H1 (cell line): ENCODE measurements around the gene PLD6. TPM values are rescaled to one million over a fixed set of nuclear protein-coding genes. Genes with fewer than 3 reads are reported as not detected.

ENCODE experiments used
- CTCF ChIA-PET: fragments of 300-600 bp; sonication (Branson Sonifier 250); formaldehyde crosslinking; loops from one replicate; lab custom pipeline; 2021; ENCODE audit not compliant: partially characterized antibody; lab: Charles Lee
- POLR2A ChIA-PET: fragments of 300-600 bp; sonication (Branson Sonifier 250); formaldehyde crosslinking; loops from one replicate; lab custom pipeline; 2021; ENCODE audit warnings: inconsistent platforms; ENCODE audit not compliant: partially characterized antibody; lab: Charles Lee
- DNase-seq, 2 experiments: peaks; one replicate each; pipeline versions ENCODE4 v3.0.0 to v3.0.0-alpha.2; 2010 to 2022; ENCODE audit warnings: low spot score in 2 of 2, low read depth in 1 of 2, mixed read lengths in 1 of 2
- FAIRE-seq: peaks from 2 replicates; lab custom pipeline; 2011; peaks lifted over from hg19 to GRCh38; lab: Jason Lieb, UNC
- H2AFZ ChIP-seq: 2 replicates; pipeline ENCODE4 v1.8.1; 2012; ENCODE audit warnings: low read length, inconsistent platforms
- H2AK5ac ChIP-seq: 2 replicates; pipeline ENCODE4 v1.6.1; 2013; ENCODE audit warnings: low read depth, low read length
- H2BK120ac ChIP-seq: replicated peaks from 2 replicates; pipeline ENCODE3; 2013; ENCODE audit warnings: low read depth, low read length, inconsistent platforms
- H2BK12ac ChIP-seq: 2 replicates; pipeline ENCODE4 v1.6.1; 2013; ENCODE audit warnings: low read depth, low read length
- H2BK15ac ChIP-seq: 2 replicates; pipeline ENCODE4 v1.6.1; 2013; ENCODE audit warnings: low read length
- H2BK20ac ChIP-seq: 2 replicates; pipeline ENCODE4 v1.6.1; 2013; ENCODE audit warnings: low read length
- H2BK5ac ChIP-seq: 2 replicates; pipeline ENCODE4 v1.6.1; 2013; ENCODE audit warnings: low read depth, low read length
- H3K14ac ChIP-seq: 2 replicates; pipeline ENCODE4 v1.6.1; 2013; ENCODE audit warnings: inconsistent platforms; ENCODE audit not compliant: insufficient read length
- H3K18ac ChIP-seq: 2 replicates; pipeline ENCODE4 v1.6.1; 2013; ENCODE audit warnings: low read length; ENCODE audit errors: extremely low read depth
- H3K23ac ChIP-seq: 2 replicates; pipeline ENCODE4 v1.6.1; 2013; ENCODE audit warnings: inconsistent platforms; ENCODE audit not compliant: insufficient read length
- H3K23me2 ChIP-seq: 2 replicates; pipeline ENCODE4 v1.6.1; 2013; ENCODE audit warnings: low read depth, low read length
- H3K27ac ChIP-seq: 2 replicates; pipeline ENCODE4 v1.6.1; 2011; ENCODE audit warnings: low read depth, low read length, inconsistent platforms
- H3K27me3 ChIP-seq, 4 experiments: replicated peaks in 1 of 4; 1 replicate in 1 of 4; 2 replicates in 3 of 4; pipeline versions ENCODE4 v1.6.1 to v1.8.1; 2011 to 2013; ENCODE audit warnings: low read length in 3 of 4, mild to moderate bottlenecking in 3 of 4, inconsistent platforms in 2 of 4, mixed read lengths in 2 of 4, moderate library complexity in 1 of 4; ENCODE audit not compliant: control insufficient read depth in 3 of 4, insufficient read depth in 3 of 4; ENCODE audit errors: extremely low read depth in 1 of 4
- H3K36me3 ChIP-seq, 4 experiments: 2 replicates each; pipeline versions ENCODE4 v1.6.1 to v1.8.1; 2011 to 2013; ENCODE audit warnings: mild to moderate bottlenecking in 4 of 4, low read length in 3 of 4, moderate library complexity in 2 of 4, control low read depth in 1 of 4, inconsistent platforms in 1 of 4; ENCODE audit not compliant: insufficient read depth in 4 of 4, control insufficient read depth in 2 of 4
- H3K4ac ChIP-seq: replicated peaks from 2 replicates; pipeline ENCODE3; 2013; ENCODE audit warnings: low read length, low read depth, mixed read lengths, inconsistent platforms; ENCODE audit not compliant: insufficient read length
- H3K4me1 ChIP-seq, 4 experiments: replicated peaks in 1 of 4; 1 replicate in 1 of 4; 2 replicates in 3 of 4; pipeline versions ENCODE4 v1.6.1 to v1.8.1; 2011 to 2013; ENCODE audit warnings: low read length in 3 of 4, inconsistent platforms in 2 of 4, mixed read lengths in 1 of 4; ENCODE audit not compliant: insufficient read depth in 4 of 4, control insufficient read depth in 3 of 4
- H3K4me2 ChIP-seq, 2 experiments: 2 replicates each; pipeline versions ENCODE4 v1.6.1 to v1.8.1; 2011 to 2013; ENCODE audit warnings: low read depth in 2 of 2, low read length in 2 of 2, control low read depth in 1 of 2, inconsistent platforms in 1 of 2, mild to moderate bottlenecking in 1 of 2; ENCODE audit not compliant: insufficient read depth in 1 of 2
- H3K4me3 ChIP-seq, 4 experiments: fragments of 200-600, 300-600 bp in 1 of 4; sonication (generic), shearing (Covaris generic), sonication (Bioruptor Twin) in 1 of 4; 2 replicates each; pipeline versions ENCODE4 v1.5.1 to v1.8.1; 2011 to 2016; ENCODE audit warnings: low read length in 4 of 4, low read depth in 3 of 4, control low read depth in 2 of 4, inconsistent platforms in 2 of 4, mild to moderate bottlenecking in 2 of 4, mixed read lengths in 1 of 4, moderate library complexity in 1 of 4; ENCODE audit not compliant: insufficient read depth in 2 of 4; ENCODE audit errors: extremely low read depth in 1 of 4
- H3K56ac ChIP-seq: replicated peaks from 2 replicates; pipeline ENCODE3; 2013; ENCODE audit warnings: low read depth, mild to moderate bottlenecking, mixed read lengths, low read length, inconsistent platforms; ENCODE audit not compliant: insufficient read length
- H3K79me1 ChIP-seq: 2 replicates; pipeline ENCODE4 v1.6.1; 2013; ENCODE audit warnings: low read depth, low read length, control low read depth
- H3K79me2 ChIP-seq, 2 experiments: 2 replicates each; pipeline versions ENCODE4 v1.6.1 to v1.8.1; 2012 to 2013; ENCODE audit warnings: low read length in 2 of 2, mild to moderate bottlenecking in 2 of 2, inconsistent platforms in 1 of 2; ENCODE audit not compliant: insufficient read depth in 2 of 2, control insufficient read depth in 1 of 2
- H3K9ac ChIP-seq, 4 experiments: replicated peaks in 1 of 4; 1 replicate in 1 of 4; 2 replicates in 3 of 4; pipeline versions ENCODE4 v1.6.1 to v1.8.1; 2011 to 2013; ENCODE audit warnings: low read depth in 3 of 4, low read length in 3 of 4, control low read depth in 2 of 4, mild to moderate bottlenecking in 2 of 4, moderate library complexity in 2 of 4, inconsistent platforms in 1 of 4; ENCODE audit errors: extremely low read depth in 1 of 4
- H3K9me3 ChIP-seq, 2 experiments: 2 replicates each; pipeline versions ENCODE4 v1.6.1 to v1.8.1; 2012 to 2013; ENCODE audit warnings: mild to moderate bottlenecking in 2 of 2, moderate library complexity in 2 of 2, control low read depth in 1 of 2, inconsistent platforms in 1 of 2, low read depth in 1 of 2, low read length in 1 of 2, mixed read lengths in 1 of 2; ENCODE audit not compliant: insufficient read depth in 2 of 2
- H4K20me1 ChIP-seq, 2 experiments: replicated peaks in 1 of 2; 2 replicates each; pipeline versions ENCODE3 to v1.8.1; 2011 to 2013; ENCODE audit warnings: inconsistent platforms in 2 of 2, low read length in 2 of 2, mild to moderate bottlenecking in 1 of 2; ENCODE audit not compliant: insufficient read depth in 2 of 2, control insufficient read depth in 1 of 2
- H4K5ac ChIP-seq: 2 replicates; pipeline ENCODE4 v1.6.1; 2013; ENCODE audit warnings: low read length, low read depth, mixed read lengths, inconsistent platforms; ENCODE audit not compliant: insufficient read length
- H4K8ac ChIP-seq: 2 replicates; pipeline ENCODE4 v1.8.0; 2013; ENCODE audit warnings: mild to moderate bottlenecking, moderate library complexity, low read length, inconsistent platforms; ENCODE audit not compliant: insufficient read depth; ENCODE audit errors: extremely low read depth
- H4K91ac ChIP-seq: replicated peaks from 2 replicates; pipeline ENCODE3; 2013; ENCODE audit warnings: low read length, mixed read lengths, inconsistent platforms; ENCODE audit not compliant: insufficient read length
- CBX5 ChIP-seq: fragments of 300-800, 300-1000 bp; sonication (generic); IDR thresholded peaks from 2 replicates; pipeline ENCODE4 v1.7.1; 2016; ENCODE audit warnings: antibody characterized with exemption, low read length, low read depth
- CBX8 ChIP-seq: fragments of 300-800, 300-1000 bp; sonication (generic); IDR thresholded peaks from 2 replicates; pipeline ENCODE4 v1.7.1; 2016; ENCODE audit warnings: low read depth, low read length, borderline replicate concordance
- FOSL1 ChIP-seq: IDR thresholded peaks from 2 replicates; pipeline ENCODE4 v1.6.1; 2011; ENCODE audit warnings: mild to moderate bottlenecking, low read depth, low read length, moderate library complexity; ENCODE audit not compliant: insufficient read depth
- HDAC2 ChIP-seq, 2 experiments: fragments of 300-600 bp in 1 of 2; sonication (generic) in 1 of 2; IDR thresholded peaks; 2 replicates each; pipeline ENCODE4 v1.6.1; 2011 to 2012; ENCODE audit warnings: low read depth in 2 of 2, low read length in 2 of 2, mild to moderate bottlenecking in 2 of 2, moderate library complexity in 2 of 2, borderline replicate concordance in 1 of 2, inconsistent platforms in 1 of 2
- KDM1A ChIP-seq: fragments of 200-600, 300-600 bp; sonication (generic); IDR thresholded peaks from 2 replicates; pipeline ENCODE4 v1.7.1; 2016; ENCODE audit warnings: mild to moderate bottlenecking, low read length, borderline replicate concordance
- NANOG ChIP-seq: IDR thresholded peaks from 2 replicates; pipeline ENCODE4 v1.6.1; 2011; ENCODE audit warnings: low read length, low read depth, mild to moderate bottlenecking, inconsistent platforms; ENCODE audit not compliant: insufficient read depth, poor library complexity, severe bottlenecking
- POLR2AphosphoS5 ChIP-seq: IDR thresholded peaks from 2 replicates; pipeline ENCODE4 v1.6.1; 2011; ENCODE audit warnings: low read depth, low read length
- RXRA ChIP-seq: IDR thresholded peaks from 2 replicates; pipeline ENCODE4 v1.6.1; 2011; ENCODE audit warnings: low read depth, mild to moderate bottlenecking, low read length, moderate library complexity; ENCODE audit not compliant: insufficient read depth
- SUZ12 ChIP-seq: fragments of 200-600 bp; sonication (generic); IDR thresholded peaks from 2 replicates; pipeline ENCODE4 v1.6.1; 2012; ENCODE audit warnings: mild to moderate bottlenecking, inconsistent platforms, low read length, moderate library complexity, mixed read lengths
- TEAD4 ChIP-seq: IDR thresholded peaks from 2 replicates; pipeline ENCODE4 v1.6.1; 2012; ENCODE audit warnings: low read depth, low read length, inconsistent platforms, mixed read lengths
- WGBS, 2 experiments: shearing (Covaris generic) in 1 of 2; methylation state at CpG; one replicate each; pipeline versions ENCODE4 v1.1.6 to v1.1.7; 2013 to 2015; ENCODE audit warnings: low lambda C conversion rate in 2 of 2, mixed read lengths in 2 of 2, inconsistent platforms in 1 of 2, low coverage in 1 of 2, missing lambda C conversion rate in 1 of 2; ENCODE audit not compliant: insufficient replicate concordance in 2 of 2, insufficient coverage in 1 of 2, insufficient read length in 1 of 2; ENCODE audit errors: extremely low coverage in 1 of 2, missing lambda C conversion rate in 1 of 2; 5-methylcytosine and 5-hydroxymethylcytosine counted together
- polyA plus RNA-seq, 7 experiments: library from polyadenylated mRNA; depleted of rRNA in 3 of 7; stranded (reverse) in 5 of 7; unstranded in 2 of 7; fragments of >200 nt in 5 of 7; fragments of 200-250 nt in 2 of 7; gene quantifications; 1 replicate in 5 of 7; 2 replicates in 1 of 7; 4 replicates in 1 of 7; pipeline versions ENCODE4 v1.2.1 to v1.2.3, GENCODE V29; 2011 to 2013; ENCODE audit warnings: missing spikeins in 2 of 7, mixed read lengths in 2 of 7
- total RNA-seq: library from RNA; stranded (reverse); fragmentation: NEBNext Ultra II Directional; extraction: Animal tissue kit (Norgen Biotek cat#: 25700); gene quantifications from 2 replicates; pipeline ENCODE4 v1.2.1, GENCODE V29; 2021
- TF ChIP-seq, protein P1 (sequence below), 3 experiments: IDR thresholded peaks; 1 replicate in 2 of 3; 2 replicates in 1 of 3; pipeline versions ENCODE4 v1.5.1 to v1.6.1; 2011; ENCODE audit warnings: low read length in 3 of 3, mild to moderate bottlenecking in 3 of 3, inconsistent platforms in 2 of 3, low read depth in 1 of 3, moderate library complexity in 1 of 3; ENCODE audit not compliant: insufficient read depth in 1 of 3; ENCODE audit errors: control extremely low read depth in 1 of 3

PLD6 gene
- total and polyA plus RNA-seq, 2 of the 8 experiments (the other 6 are each of a cell fraction or from before 2014, with no cell fraction given), result 0.20 to 0.22 TPM

DNA sequence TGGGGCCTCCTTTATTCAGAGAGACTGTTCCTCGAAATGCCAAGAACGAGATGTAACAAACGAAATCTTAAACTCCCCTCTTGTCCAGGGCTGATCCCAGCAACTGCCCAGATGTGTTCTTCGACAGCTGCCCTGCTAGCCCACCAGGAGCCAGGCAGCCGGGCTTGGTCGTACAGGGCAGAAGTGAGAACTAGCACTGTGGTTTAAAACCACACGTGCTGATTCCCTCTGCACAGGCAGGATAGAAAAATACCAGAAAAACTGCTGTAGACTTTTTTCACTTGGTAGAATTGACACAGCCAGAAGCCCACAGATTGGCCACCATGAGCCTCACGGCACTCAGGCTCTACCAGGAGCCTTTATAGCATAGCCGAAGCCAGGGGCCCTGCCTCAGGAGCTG, 33.1 kb downstream of the PLD6 start:
- Histone ChIP-seq H3K79me1 (no peaks in the 10 kb centered on the region), H2BK15ac (no peak overlapping the region), H2BK120ac (no peak overlapping the region), H3K9ac (no peak overlapping the region), H4K8ac (no peak overlapping the region), H3K27me3 (no peaks in the 10 kb centered on the region), H3K4me1 (no peaks in the 10 kb centered on the region), H2BK5ac (no peak overlapping the region), H3K27ac (no peak overlapping the region), H2BK20ac (no peak overlapping the region), H3K9me3 (no peaks in the 10 kb centered on the region), H3K4me2 (no peak overlapping the region), H4K20me1 (peaks cover 0 to 11% of the 10 kb centered on the region in 2 experiments), H2AK5ac (no peak overlapping the region), H4K5ac (no peak overlapping the region), H2BK12ac (no peak overlapping the region), H3K4me3 (no peak overlapping the region), H3K79me2 (no peaks in the 10 kb centered on the region), H3K23ac (no peak overlapping the region), H3K36me3 (peaks cover 3 to 29% (median 20%) of the 10 kb centered on the region in 4 experiments; a peak in 7 of 8 replicates), H3K23me2 (no peaks in the 10 kb centered on the region), H3K4ac (no peak overlapping the region), H2AFZ (no peak overlapping the region), H3K56ac (no peak overlapping the region), H4K91ac (no peak overlapping the region), H3K14ac (no peak overlapping the region), H3K18ac (no peak overlapping the region)
- DNase-seq (no peak), FAIRE-seq (no peak)
- POLR2A ChIA-PET, result interaction anchor here (0.7 kb wide), 1 partner anchor 54 kb away, joined by 4 read pairs; no protein-coding TSS in a partner anchor
- WGBS, 2 experiments, result 93% methylated on average over 9 of the region's 9 CpGs; no CpG with 5 or more reads in 1 of the 2 experiments
- CTCF ChIA-PET, result interaction anchor here (1.1 to 2.9 kb wide), 7 partner anchors 11 to 31 kb away, joined by 3 to 16 read pairs (median 4); no protein-coding TSS in a partner anchor
- no peak for TF ChIP-seq RXRA
- TF ChIP-seq POLR2AphosphoS5, result no peak
- TF ChIP-seq SUZ12, result no peak
- TF ChIP-seq KDM1A, result no peak
- TF ChIP-seq CBX8, result no peak
- TF ChIP-seq NANOG, result no peak
- no peak for TF ChIP-seq HDAC2 (IDR thresholded peaks at IDR 0.05; ENCODE audit: borderline replicate concordance in 1 of 2, low read depth in 2 of 2, low read length in 2 of 2)
- TF ChIP-seq CBX5, result no peak
- TF ChIP-seq FOSL1, result no peak
- no peak for TF ChIP-seq TEAD4
- TF ChIP-seq, protein P1, sequence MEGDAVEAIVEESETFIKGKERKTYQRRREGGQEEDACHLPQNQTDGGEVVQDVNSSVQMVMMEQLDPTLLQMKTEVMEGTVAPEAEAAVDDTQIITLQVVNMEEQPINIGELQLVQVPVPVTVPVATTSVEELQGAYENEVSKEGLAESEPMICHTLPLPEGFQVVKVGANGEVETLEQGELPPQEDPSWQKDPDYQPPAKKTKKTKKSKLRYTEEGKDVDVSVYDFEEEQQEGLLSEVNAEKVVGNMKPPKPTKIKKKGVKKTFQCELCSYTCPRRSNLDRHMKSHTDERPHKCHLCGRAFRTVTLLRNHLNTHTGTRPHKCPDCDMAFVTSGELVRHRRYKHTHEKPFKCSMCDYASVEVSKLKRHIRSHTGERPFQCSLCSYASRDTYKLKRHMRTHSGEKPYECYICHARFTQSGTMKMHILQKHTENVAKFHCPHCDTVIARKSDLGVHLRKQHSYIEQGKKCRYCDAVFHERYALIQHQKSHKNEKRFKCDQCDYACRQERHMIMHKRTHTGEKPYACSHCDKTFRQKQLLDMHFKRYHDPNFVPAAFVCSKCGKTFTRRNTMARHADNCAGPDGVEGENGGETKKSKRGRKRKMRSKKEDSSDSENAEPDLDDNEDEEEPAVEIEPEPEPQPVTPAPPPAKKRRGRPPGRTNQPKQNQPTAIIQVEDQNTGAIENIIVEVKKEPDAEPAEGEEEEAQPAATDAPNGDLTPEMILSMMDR (IDR thresholded peaks at IDR 0.05; ENCODE audit: control extremely low read depth in 1 of 3, insufficient read depth in 1 of 3, low read depth in 1 of 3, low read length in 3 of 3), result no peak
